ENCODE measurements around the gene CDC14B.
"Not testable (repeated sequence)": the region's sequence is repeated elsewhere in the genome, so short reads cannot be mapped to it uniquely, and the experiment has no call there.

Gene CDC14B

GRCh38 chr9:96619491-96620180 is at the start of gene CDC14B:
CDC14B (minus strand) TSS chr9:96619843; CDS start chr9:96619378, 465 bp downstream.
- Histone ChIP-seq H3K4me1 (ENCODE audit: control insufficient read depth, insufficient read depth, low read length, unreplicated experiment) (peaks cover 12% of the 10 kb centered on the region), H3K79me2 (ENCODE audit: control insufficient read depth, insufficient read depth, low read length, unreplicated experiment) (peaks cover 7% of the 10 kb centered on the region), H3K4me3 (ENCODE audit: low read depth, low read length) (peak within 1 kb of the TSS; percentile 79), H3K27ac (ENCODE audit: low read depth, low read length) (no peak within 1 kb of the TSS), H3K36me3 (ENCODE audit: insufficient read depth, low read length) (no peaks in the 10 kb centered on the region), H2AFZ (ENCODE audit: low read length, unreplicated experiment) (peak within 1 kb of the TSS; percentile 59), H3K27me3 (ENCODE audit: insufficient read depth, low read length) (no peaks in the 10 kb centered on the region)

- H3K79me2 ChIP-seq (ENCODE audit: control insufficient read depth, insufficient read depth, low read length, unreplicated experiment), result no peaks in the 10 kb centered on the region
- H3K4me1 ChIP-seq (ENCODE audit: control insufficient read depth, insufficient read depth, low read length, unreplicated experiment), result peaks cover 1% of the 10 kb centered on the region
- peaks cover 6% of the 10 kb centered on the region; the same call in 1 of the 2 replicates for H3K27me3 ChIP-seq (ENCODE audit: insufficient read depth, low read length)
- no peak overlapping the region for H2AFZ ChIP-seq (ENCODE audit: low read length, unreplicated experiment)
- no peak overlapping the region for H3K27ac ChIP-seq (ENCODE audit: low read depth, low read length)
- no peak overlapping the region for H3K4me3 ChIP-seq (ENCODE audit: low read depth, low read length)
- no peaks in the 10 kb centered on the region for H3K36me3 ChIP-seq (ENCODE audit: insufficient read depth, low read length)
Observed at GRCh38 chr9:96668868-96669534, 49.4 kb upstream of the CDC14B start.

GRCh38 chr9:96667363-96667728 is 47.7 kb upstream of the CDC14B start:
- no peak overlapping the region for H2AFZ ChIP-seq (ENCODE audit: low read length, unreplicated experiment)
- no peak overlapping the region for H3K27ac ChIP-seq (ENCODE audit: low read depth, low read length)
- H3K4me3 ChIP-seq (ENCODE audit: low read depth, low read length), result no peak overlapping the region

GRCh38 chr9:96666653-96667362 is 47.2 kb upstream of the CDC14B start:
- H3K4me3 ChIP-seq (ENCODE audit: low read depth, low read length); H3K27me3 ChIP-seq (ENCODE audit: insufficient read depth, low read length); H3K36me3 ChIP-seq (ENCODE audit: insufficient read depth, low read length); H3K4me1 ChIP-seq (ENCODE audit: control insufficient read depth, insufficient read depth, low read length, unreplicated experiment); H3K79me2 ChIP-seq (ENCODE audit: control insufficient read depth, insufficient read depth, low read length, unreplicated experiment); H3K27ac ChIP-seq (ENCODE audit: low read depth, low read length): not testable (repeated sequence)
- H2AFZ ChIP-seq (ENCODE audit: low read length, unreplicated experiment), result peak overlapping the region; percentile 85

More at GRCh38 chr9:96667363-96667728, 47.7 kb upstream of the CDC14B start:
- H3K79me2 ChIP-seq (ENCODE audit: control insufficient read depth, insufficient read depth, low read length, unreplicated experiment), result no peaks in the 10 kb centered on the region
- H3K4me1 ChIP-seq (ENCODE audit: control insufficient read depth, insufficient read depth, low read length, unreplicated experiment), result no peaks in the 10 kb centered on the region
- H3K36me3 ChIP-seq (ENCODE audit: insufficient read depth, low read length), result no peaks in the 10 kb centered on the region
- peaks cover 2% of the 10 kb centered on the region; the same call in 1 of the 2 replicates for H3K27me3 ChIP-seq (ENCODE audit: insufficient read depth, low read length)

GRCh38 chr9:96665789-96666188 is 46.1 kb upstream of the CDC14B start:
- Histone ChIP-seq H2AFZ (ENCODE audit: low read length, unreplicated experiment) (no peak overlapping the region), H3K79me2 (ENCODE audit: control insufficient read depth, insufficient read depth, low read length, unreplicated experiment) (no peaks in the 10 kb centered on the region), H3K27me3 (ENCODE audit: insufficient read depth, low read length) (no peaks in the 10 kb centered on the region), H3K4me1 (ENCODE audit: control insufficient read depth, insufficient read depth, low read length, unreplicated experiment) (no peaks in the 10 kb centered on the region), H3K36me3 (ENCODE audit: insufficient read depth, low read length) (no peaks in the 10 kb centered on the region), H3K4me3 (ENCODE audit: low read depth, low read length) (no peak overlapping the region), H3K27ac (ENCODE audit: low read depth, low read length) (no peak overlapping the region)

GRCh38 chr9:96663506-96664120 is 44.0 kb upstream of the CDC14B start:
- H3K4me1 ChIP-seq (ENCODE audit: control insufficient read depth, insufficient read depth, low read length, unreplicated experiment), result no peaks in the 10 kb centered on the region
- H3K27me3 ChIP-seq (ENCODE audit: insufficient read depth, low read length), result no peaks in the 10 kb centered on the region
- no peaks in the 10 kb centered on the region for H3K79me2 ChIP-seq (ENCODE audit: control insufficient read depth, insufficient read depth, low read length, unreplicated experiment)
- H3K36me3 ChIP-seq (ENCODE audit: insufficient read depth, low read length), result no peaks in the 10 kb centered on the region
- H3K4me3 ChIP-seq (ENCODE audit: low read depth, low read length), result no peak overlapping the region
- H3K27ac ChIP-seq (ENCODE audit: low read depth, low read length), result no peak overlapping the region
- H2AFZ ChIP-seq (ENCODE audit: low read length, unreplicated experiment), result no peak overlapping the region

- H3K27me3 ChIP-seq (ENCODE audit: insufficient read depth, low read length), result no peaks in the 10 kb centered on the region
- H2AFZ ChIP-seq (ENCODE audit: low read length, unreplicated experiment), result no peak overlapping the region
- H3K4me1 ChIP-seq (ENCODE audit: control insufficient read depth, insufficient read depth, low read length, unreplicated experiment), result peaks cover 4% of the 10 kb centered on the region
- H3K36me3 ChIP-seq (ENCODE audit: insufficient read depth, low read length), result no peaks in the 10 kb centered on the region
- H3K79me2 ChIP-seq (ENCODE audit: control insufficient read depth, insufficient read depth, low read length, unreplicated experiment), result no peaks in the 10 kb centered on the region
- H3K27ac ChIP-seq (ENCODE audit: low read depth, low read length), result no peak overlapping the region
- H3K4me3 ChIP-seq (ENCODE audit: low read depth, low read length), result no peak overlapping the region
Observed at GRCh38 chr9:96661711-96662110, 42.1 kb upstream of the CDC14B start.

- H3K27me3 ChIP-seq (ENCODE audit: insufficient read depth, low read length), result no peaks in the 10 kb centered on the region
- no peak overlapping the region for H2AFZ ChIP-seq (ENCODE audit: low read length, unreplicated experiment)
- H3K4me3 ChIP-seq (ENCODE audit: low read depth, low read length), result no peak overlapping the region
- H3K36me3 ChIP-seq (ENCODE audit: insufficient read depth, low read length), result no peaks in the 10 kb centered on the region
- H3K79me2 ChIP-seq (ENCODE audit: control insufficient read depth, insufficient read depth, low read length, unreplicated experiment), result peaks cover 6% of the 10 kb centered on the region
- no peak overlapping the region for H3K27ac ChIP-seq (ENCODE audit: low read depth, low read length)
- H3K4me1 ChIP-seq (ENCODE audit: control insufficient read depth, insufficient read depth, low read length, unreplicated experiment), result peaks cover 10% of the 10 kb centered on the region
Observed at GRCh38 chr9:96660692-96661248, 41.1 kb upstream of the CDC14B start.

- H3K36me3 ChIP-seq (ENCODE audit: insufficient read depth, low read length), result peaks cover 6% of the 10 kb centered on the region; the same call in 1 of the 2 replicates
- peaks cover 18% of the 10 kb centered on the region for H3K4me1 ChIP-seq (ENCODE audit: control insufficient read depth, insufficient read depth, low read length, unreplicated experiment)
- peak within 1 kb of the TSS; percentile 76 for H3K4me3 ChIP-seq (ENCODE audit: low read depth, low read length)
- H2AFZ ChIP-seq (ENCODE audit: low read length, unreplicated experiment), result peak within 1 kb of the TSS; percentile 8
- H3K27me3 ChIP-seq (ENCODE audit: insufficient read depth, low read length), result no peaks in the 10 kb centered on the region
- peak within 1 kb of the TSS; percentile 88 for H3K27ac ChIP-seq (ENCODE audit: low read depth, low read length)
- peaks cover 7% of the 10 kb centered on the region for H3K79me2 ChIP-seq (ENCODE audit: control insufficient read depth, insufficient read depth, low read length, unreplicated experiment)
Observed at GRCh38 chr9:96655198-96655851, 35.7 kb upstream of the CDC14B start, which contains the start of gene PRXL2C. PRXL2C (minus strand) TSS chr9:96655317; CDS start chr9:96655281, 36 bp downstream.
